WTC11 (cell line): ENCODE results near the gene ICA1.

Experiments used
- CBFB ChIP-seq: sonication (generic); formaldehyde crosslinking; IDR thresholded peaks from 2 replicates; pipeline ENCODE4 v1.8.1; 2022; ENCODE audit warnings: mild to moderate bottlenecking, low read depth, missing genetic modification reagents
- CTCF ChIP-seq: fragments of 200-600 bp; IDR thresholded peaks from 2 replicates; pipeline ENCODE4 v1.8.0; 2022; ENCODE audit warnings: antibody characterized with exemption

GRCh38 chr7:8112685-8113084, 149.3 kb downstream of the ICA1 start:
- TF ChIP-seq CBFB: no peak
- no peak for TF ChIP-seq CTCF
